GM10266 (cell line): ENCODE data around the gene ENSA.
"Not testable (repeated sequence)": the region's sequence is repeated elsewhere in the genome, so short reads cannot be mapped to it uniquely, and the experiment has no call there.

Experiments used
- DNase-seq: peaks from one replicate; pipeline ENCODE4 v3.0.0; 2012; ENCODE audit errors: extremely low spot score
- CTCF ChIP-seq: IDR thresholded peaks from 2 replicates; pipeline ENCODE4 v1.5.1; 2012; ENCODE audit warnings: mild to moderate bottlenecking, low read depth; ENCODE audit not compliant: control insufficient read depth, insufficient read depth; ENCODE audit errors: missing control alignments

The ENSA gene

GRCh38 chr1:150626150-150626549, 3.3 kb downstream of the ENSA start:
- no peak for TF ChIP-seq CTCF
- DNase-seq, result no peak

- not testable (repeated sequence) for DNase-seq
Measured at GRCh38 chr1:150624546-150624945, 4.9 kb downstream of the ENSA start.

GRCh38 chr1:150624134-150624533, 5.3 kb downstream of the ENSA start:
- DNase-seq, result not testable (repeated sequence)

- no peak for TF ChIP-seq CTCF
- peak; percentile 20 for DNase-seq
Measured at GRCh38 chr1:150622303-150622975, 7.0 kb downstream of the ENSA start.

- DNase-seq, result peak; percentile 45
- TF ChIP-seq CTCF, result peak; percentile 65
Measured at GRCh38 chr1:150621497-150622302, 7.7 kb downstream of the ENSA start.

- no peak for TF ChIP-seq CTCF
- no peak for DNase-seq
Measured at GRCh38 chr1:150620919-150621318, 8.5 kb downstream of the ENSA start.

- no peak for TF ChIP-seq CTCF
- DNase-seq, result no peak
Measured at GRCh38 chr1:150619576-150620509, 9.6 kb downstream of the ENSA start.
